ENCODE results near the gene SPATA1. TPM values are rescaled to one million over a fixed set of nuclear protein-coding genes. Genes with fewer than 3 reads are reported as not detected.

The SPATA1 gene
- total and polyA plus RNA-seq, 9 of the 15 experiments (the other 6 are each of a cell fraction or from before 2014, with no cell fraction given) = 0.79 to 2.9 (median 1.5) TPM

- TF ChIP-seq E2F6 (IDR thresholded peaks at IDR 0.05; ENCODE audit: borderline replicate concordance in 1 of 2, extremely low read depth in 1 of 2, insufficient read depth in 1 of 2, insufficient read length in 1 of 2, low read depth in 1 of 2, low read length in 1 of 2, poor library complexity in 1 of 2, severe bottlenecking in 1 of 2) (peak; percentile 72 to 90), ZSCAN29 (IDR thresholded peaks at IDR 0.05) (0 out of 2 replicates have a peak, but pooled peaks have one; percentile 34), NCOR1 (IDR thresholded peaks at IDR 0.05) (no peak), SMARCE1 (IDR thresholded peaks at IDR 0.05) (peak; percentile 46; the same call in 1 of the 2 replicates), CREB1 (IDR thresholded peaks at IDR 0.05) (no peak), CREB1 (CRISPR knock-in tag; IDR thresholded peaks at IDR 0.05) (peak; percentile 51; the same call in 1 of the 2 replicates), ZNF324 (CRISPR knock-in tag; IDR thresholded peaks at IDR 0.05) (0 out of 2 replicates have a peak, but pooled peaks have one; percentile 20), THRA (IDR thresholded peaks at IDR 0.05) (no peak), AFF4 (CRISPR knock-in tag; IDR thresholded peaks at IDR 0.05) (0 out of 2 replicates have a peak, but pooled peaks have one; percentile 66), ERF (CRISPR knock-in tag; IDR thresholded peaks at IDR 0.05) (peak; percentile 72; the same call in 1 of the 2 replicates), ZNF316 (IDR thresholded peaks at IDR 0.05) (peak; percentile 1; the same call in 1 of the 2 replicates), SIN3B (IDR thresholded peaks at IDR 0.05; ENCODE audit: low read depth) (0 out of 2 replicates have a peak, but pooled peaks have one; percentile 39), CHD1 (IDR thresholded peaks at IDR 0.05; ENCODE audit: low read length) (peak; percentile 73), TAL1 (IDR thresholded peaks at IDR 0.05) (no peak), LARP7 (IDR thresholded peaks at IDR 0.05) (peak; percentile 51; the same call in 1 of the 2 replicates), THAP12 (CRISPR knock-in tag; IDR thresholded peaks at IDR 0.05) (0 out of 2 replicates have a peak, but pooled peaks have one; percentile 35)
These were observed 639 bp upstream of the SPATA1 start (continued) for GRCh38 chr1:84505493-84506001.
